Mammary epithelial cell (primary cell): ENCODE data around the gene PQBP1.

Source experiments
- EZH2 ChIP-seq: IDR thresholded peaks from 2 replicates; pipeline ENCODE4 v1.6.1; 2012; ENCODE audit warnings: low read length, inconsistent platforms, borderline replicate concordance
- TF ChIP-seq, protein P1 (sequence below), 2 donors: IDR thresholded peaks in 1 of 2; conservative IDR thresholded peaks in 1 of 2; 2 replicates each; pipeline ENCODE4 v1.5.1; 2011 to 2012; ENCODE audit warnings: inconsistent platforms in 2 of 2, low read length in 2 of 2, mild to moderate bottlenecking in 2 of 2, control low read depth in 1 of 2, low read depth in 1 of 2; ENCODE audit not compliant: insufficient read depth in 1 of 2; ENCODE audit errors: extremely low read depth in 1 of 2

DNA sequence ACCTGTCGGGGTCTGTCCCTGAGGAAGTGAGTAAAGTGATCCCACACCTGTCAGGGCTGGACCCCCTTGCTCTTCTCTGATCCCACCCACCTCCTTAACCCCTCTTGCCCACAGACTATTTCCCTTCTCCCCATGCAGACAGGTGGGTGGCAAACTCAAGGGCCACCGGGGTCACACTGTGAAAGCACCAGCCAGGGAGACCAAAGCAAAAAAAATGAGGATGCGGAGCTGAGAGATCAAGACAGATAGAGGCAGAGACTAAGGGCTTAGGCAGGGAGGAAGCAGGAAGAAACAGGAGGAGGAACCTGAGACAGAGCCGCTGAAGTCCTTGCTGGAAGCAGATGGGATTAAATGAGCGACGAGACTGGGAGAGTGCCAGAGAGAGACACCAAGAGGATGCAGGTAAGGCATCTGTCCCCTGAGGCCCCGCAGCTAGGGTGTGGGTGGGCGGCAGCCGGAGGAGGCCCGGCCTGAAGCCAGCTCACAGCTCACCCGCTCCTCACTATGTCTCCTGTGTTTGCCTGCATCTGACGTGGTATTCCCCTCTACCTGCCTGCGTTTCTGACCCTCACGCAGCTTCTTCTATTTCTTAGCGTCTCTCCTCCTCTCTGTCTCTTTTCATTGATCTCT, 7.3 kb upstream of the PQBP1 start:
- TF ChIP-seq, protein P1, sequence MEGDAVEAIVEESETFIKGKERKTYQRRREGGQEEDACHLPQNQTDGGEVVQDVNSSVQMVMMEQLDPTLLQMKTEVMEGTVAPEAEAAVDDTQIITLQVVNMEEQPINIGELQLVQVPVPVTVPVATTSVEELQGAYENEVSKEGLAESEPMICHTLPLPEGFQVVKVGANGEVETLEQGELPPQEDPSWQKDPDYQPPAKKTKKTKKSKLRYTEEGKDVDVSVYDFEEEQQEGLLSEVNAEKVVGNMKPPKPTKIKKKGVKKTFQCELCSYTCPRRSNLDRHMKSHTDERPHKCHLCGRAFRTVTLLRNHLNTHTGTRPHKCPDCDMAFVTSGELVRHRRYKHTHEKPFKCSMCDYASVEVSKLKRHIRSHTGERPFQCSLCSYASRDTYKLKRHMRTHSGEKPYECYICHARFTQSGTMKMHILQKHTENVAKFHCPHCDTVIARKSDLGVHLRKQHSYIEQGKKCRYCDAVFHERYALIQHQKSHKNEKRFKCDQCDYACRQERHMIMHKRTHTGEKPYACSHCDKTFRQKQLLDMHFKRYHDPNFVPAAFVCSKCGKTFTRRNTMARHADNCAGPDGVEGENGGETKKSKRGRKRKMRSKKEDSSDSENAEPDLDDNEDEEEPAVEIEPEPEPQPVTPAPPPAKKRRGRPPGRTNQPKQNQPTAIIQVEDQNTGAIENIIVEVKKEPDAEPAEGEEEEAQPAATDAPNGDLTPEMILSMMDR (conservative IDR thresholded peaks at IDR 0.05 in 1 of 2, IDR thresholded peaks at IDR 0.05 in 1 of 2; ENCODE audit: extremely low read depth in 1 of 2, insufficient read depth in 1 of 2, low read depth in 1 of 2, low read length in 2 of 2) = no peak
- no peak for TF ChIP-seq EZH2
